Right lobe of liver (tissue), 4 donors: ENCODE measurements around the gene SCAF8.

Experiments
- POLR2A ChIP-seq: fragments of 450-650 bp; IDR thresholded peaks from one replicate; pipeline ENCODE4 v1.6.1; 2017; ENCODE audit warnings: antibody characterized with exemption, mild to moderate bottlenecking
- TF ChIP-seq, protein P1 (sequence below), 4 donors: fragments of 200-600 bp in 3 of 4; fragments of 450-650 bp in 1 of 4; IDR thresholded peaks; one replicate each; pipeline versions ENCODE4 v1.5.1 to v1.8.0; 2016 to 2022; ENCODE audit warnings: antibody characterized with exemption in 4 of 4, mild to moderate bottlenecking in 2 of 4
- donor health status: DM: no; HTN: no; CAD: no.
- donor health status: DM: no; HTN: no; CAD: no.
- donor health status: DM: no; HTN: yes; CAD: no.

- no peak for TF ChIP-seq POLR2A
- TF ChIP-seq, protein P1, sequence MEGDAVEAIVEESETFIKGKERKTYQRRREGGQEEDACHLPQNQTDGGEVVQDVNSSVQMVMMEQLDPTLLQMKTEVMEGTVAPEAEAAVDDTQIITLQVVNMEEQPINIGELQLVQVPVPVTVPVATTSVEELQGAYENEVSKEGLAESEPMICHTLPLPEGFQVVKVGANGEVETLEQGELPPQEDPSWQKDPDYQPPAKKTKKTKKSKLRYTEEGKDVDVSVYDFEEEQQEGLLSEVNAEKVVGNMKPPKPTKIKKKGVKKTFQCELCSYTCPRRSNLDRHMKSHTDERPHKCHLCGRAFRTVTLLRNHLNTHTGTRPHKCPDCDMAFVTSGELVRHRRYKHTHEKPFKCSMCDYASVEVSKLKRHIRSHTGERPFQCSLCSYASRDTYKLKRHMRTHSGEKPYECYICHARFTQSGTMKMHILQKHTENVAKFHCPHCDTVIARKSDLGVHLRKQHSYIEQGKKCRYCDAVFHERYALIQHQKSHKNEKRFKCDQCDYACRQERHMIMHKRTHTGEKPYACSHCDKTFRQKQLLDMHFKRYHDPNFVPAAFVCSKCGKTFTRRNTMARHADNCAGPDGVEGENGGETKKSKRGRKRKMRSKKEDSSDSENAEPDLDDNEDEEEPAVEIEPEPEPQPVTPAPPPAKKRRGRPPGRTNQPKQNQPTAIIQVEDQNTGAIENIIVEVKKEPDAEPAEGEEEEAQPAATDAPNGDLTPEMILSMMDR (IDR thresholded peaks at IDR 0.05), result no peak
These were observed 119.5 kb downstream of the SCAF8 start for GRCh38 chr6:154852687-154853086.
